Neural progenitor cell (in vitro differentiated cells): ENCODE data around the gene KCNAB1. TPM values are rescaled to one million over a fixed set of nuclear protein-coding genes. Genes with fewer than 3 reads are reported as not detected.

ENCODE experiments used
- DNase-seq: peaks from one replicate; pipeline ENCODE4 v3.0.0-alpha.2; 2016; ENCODE audit warnings: low spot score
- H2AFZ ChIP-seq: fragments of 200-600 bp; sonication (generic); replicated peaks from 2 replicates; pipeline ENCODE4 v1.6.1; 2016; ENCODE audit warnings: antibody characterized with exemption
- H3F3A ChIP-seq: fragments of 200-600 bp; sonication (generic); 2 replicates; pipeline ENCODE4 v1.6.1; 2016; ENCODE audit warnings: antibody characterized with exemption, low read depth
- H3K27ac ChIP-seq: fragments of 200-600 bp; sonication (generic); 2 replicates; pipeline ENCODE4 v1.5.1; 2016; ENCODE audit warnings: mild to moderate bottlenecking
- H3K27me3 ChIP-seq: fragments of 200-600 bp; sonication (generic); 2 replicates; pipeline ENCODE4 v1.6.1; 2016; ENCODE audit warnings: mild to moderate bottlenecking, moderate library complexity
- H3K36me3 ChIP-seq: fragments of 200-600 bp; sonication (generic); 2 replicates; pipeline ENCODE4 v1.5.1; 2016
- H3K4me1 ChIP-seq: fragments of 200-600 bp; sonication (generic); 2 replicates; pipeline ENCODE4 v1.6.1; 2016; ENCODE audit warnings: mixed run types
- H3K4me2 ChIP-seq: fragments of 200-600 bp; sonication (generic); 2 replicates; pipeline ENCODE4 v1.6.1; 2016
- H3K4me3 ChIP-seq: fragments of 200-600 bp; sonication (generic); 2 replicates; pipeline ENCODE4 v1.5.1; 2016
- H3K79me2 ChIP-seq: fragments of 200-600 bp; sonication (generic); 2 replicates; pipeline ENCODE4 v1.6.1; 2016; ENCODE audit warnings: low read depth
- H3K9ac ChIP-seq: fragments of 200-600 bp; sonication (generic); 2 replicates; pipeline ENCODE4 v1.6.1; 2016
- H3K9me3 ChIP-seq: fragments of 200-600 bp; sonication (generic); 2 replicates; pipeline ENCODE4 v1.5.1; 2016; ENCODE audit warnings: low read depth
- H4K20me1 ChIP-seq: fragments of 200-600 bp; sonication (generic); 2 replicates; pipeline ENCODE4 v1.6.1; 2016; ENCODE audit warnings: low read depth
- H3K27ac Mint-ChIP-seq: 3 replicates; pipeline ENCODE4 v1.8.0; 2021; ENCODE audit warnings: mixed read lengths
- H3K27me3 Mint-ChIP-seq: 2 replicates; pipeline ENCODE4 v1.8.0; 2022; ENCODE audit warnings: low read depth, mild to moderate bottlenecking, inconsistent platforms, moderate library complexity, mixed read lengths; ENCODE audit not compliant: insufficient read depth
- H3K36me3 Mint-ChIP-seq: 3 replicates; pipeline ENCODE4 v1.8.0; 2021; ENCODE audit warnings: mixed read lengths
- H3K4me1 Mint-ChIP-seq: 3 replicates; pipeline ENCODE4 v1.8.0; 2021; ENCODE audit warnings: mixed read lengths
- H3K4me3 Mint-ChIP-seq: 3 replicates; pipeline ENCODE4 v1.8.0; 2021; ENCODE audit warnings: mild to moderate bottlenecking, moderate library complexity, mixed read lengths
- H3K9me3 Mint-ChIP-seq: 3 replicates; pipeline ENCODE4 v1.8.0; 2020; ENCODE audit warnings: mixed read lengths
- CTCF ChIP-seq: fragments of 200-600 bp; sonication (generic); IDR thresholded peaks from 2 replicates; pipeline ENCODE4 v1.5.1; 2017; ENCODE audit warnings: antibody characterized with exemption, mild to moderate bottlenecking
- EZH2 ChIP-seq: fragments of 200-600 bp; sonication (generic); IDR thresholded peaks from 2 replicates; pipeline ENCODE4 v1.6.1; 2017; ENCODE audit warnings: antibody characterized with exemption, mild to moderate bottlenecking, moderate library complexity
- EZH2phosphoT487 ChIP-seq: fragments of 200-600 bp; sonication (generic); IDR thresholded peaks from 2 replicates; pipeline ENCODE4 v1.6.1; 2017; ENCODE audit warnings: antibody characterized with exemption
- total RNA-seq: library from RNA; depleted of rRNA; stranded (reverse); fragments of >200 nt; gene quantifications from 2 replicates; pipeline ENCODE4 v1.2.3, GENCODE V29; 2015; ENCODE audit warnings: low replicate concordance

The KCNAB1 gene
- total RNA-seq, 1 donor from 2014 or later, result 0.24 TPM

GRCh38 chr3:156330415-156330814, 210.0 kb downstream of the KCNAB1 start:
- Histone ChIP-seq H3K79me2 (no peaks in the 10 kb centered on the region), H3F3A (no peaks in the 10 kb centered on the region), H3K27ac (no peak overlapping the region), H2AFZ (no peak overlapping the region), H3K9ac (no peak overlapping the region), H3K27me3 (no peaks in the 10 kb centered on the region), H3K9me3 (no peaks in the 10 kb centered on the region), H3K4me3 (no peak overlapping the region), H3K36me3 (no peaks in the 10 kb centered on the region), H3K4me1 (peaks cover 10% of the 10 kb centered on the region), H3K4me2 (no peak overlapping the region), H4K20me1 (no peaks in the 10 kb centered on the region)
- no peak for DNase-seq
- TF ChIP-seq EZH2 (no peak), CTCF (no peak)
- Mint-ChIP-seq H3K27ac (no peak overlapping the region), H3K27me3 (peaks cover 5% of the 10 kb centered on the region), H3K36me3 (no peaks in the 10 kb centered on the region), H3K9me3 (no peaks in the 10 kb centered on the region), H3K4me3 (no peak overlapping the region), H3K4me1 (peaks cover 11% of the 10 kb centered on the region)

DNA sequence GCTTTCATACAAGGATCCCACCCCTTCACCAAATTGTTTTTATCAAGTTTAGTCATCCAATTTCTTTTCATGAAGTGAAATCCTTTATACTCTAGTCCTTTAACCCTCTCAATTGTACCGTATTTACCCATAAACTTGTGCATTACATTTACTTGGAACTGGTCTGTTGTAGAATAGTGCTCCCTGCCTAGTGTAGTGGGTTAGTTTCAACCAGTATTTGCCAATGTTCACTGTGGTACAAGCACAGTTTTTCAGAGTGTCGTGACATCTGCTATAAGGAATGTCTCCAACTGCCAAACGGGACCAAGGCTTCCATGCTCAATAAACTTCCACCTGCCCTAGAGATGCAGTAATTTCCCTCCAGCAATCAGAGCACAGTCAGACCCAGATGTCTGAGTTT, 211.9 kb downstream of the KCNAB1 start:
- Histone ChIP-seq H3K27ac (no peak overlapping the region), H3K9me3 (no peaks in the 10 kb centered on the region), H3F3A (no peaks in the 10 kb centered on the region), H3K4me3 (no peak overlapping the region), H3K9ac (no peak overlapping the region), H3K36me3 (no peaks in the 10 kb centered on the region), H3K27me3 (no peaks in the 10 kb centered on the region), H3K4me2 (no peak overlapping the region), H4K20me1 (no peaks in the 10 kb centered on the region), H3K4me1 (peaks cover 11% of the 10 kb centered on the region), H2AFZ (no peak overlapping the region), H3K79me2 (no peaks in the 10 kb centered on the region)
- no peak overlapping the region for H3K4me3 Mint-ChIP-seq
- DNase-seq, result no peak
- no peaks in the 10 kb centered on the region for H3K36me3 Mint-ChIP-seq
- TF ChIP-seq CTCF, result no peak
- no peak for TF ChIP-seq EZH2phosphoT487
- TF ChIP-seq EZH2, result no peak
- peaks cover 5% of the 10 kb centered on the region for H3K27me3 Mint-ChIP-seq
- no peaks in the 10 kb centered on the region for H3K9me3 Mint-ChIP-seq
- H3K4me1 Mint-ChIP-seq, result peaks cover 11% of the 10 kb centered on the region
- H3K27ac Mint-ChIP-seq, result no peak overlapping the region

DNA sequence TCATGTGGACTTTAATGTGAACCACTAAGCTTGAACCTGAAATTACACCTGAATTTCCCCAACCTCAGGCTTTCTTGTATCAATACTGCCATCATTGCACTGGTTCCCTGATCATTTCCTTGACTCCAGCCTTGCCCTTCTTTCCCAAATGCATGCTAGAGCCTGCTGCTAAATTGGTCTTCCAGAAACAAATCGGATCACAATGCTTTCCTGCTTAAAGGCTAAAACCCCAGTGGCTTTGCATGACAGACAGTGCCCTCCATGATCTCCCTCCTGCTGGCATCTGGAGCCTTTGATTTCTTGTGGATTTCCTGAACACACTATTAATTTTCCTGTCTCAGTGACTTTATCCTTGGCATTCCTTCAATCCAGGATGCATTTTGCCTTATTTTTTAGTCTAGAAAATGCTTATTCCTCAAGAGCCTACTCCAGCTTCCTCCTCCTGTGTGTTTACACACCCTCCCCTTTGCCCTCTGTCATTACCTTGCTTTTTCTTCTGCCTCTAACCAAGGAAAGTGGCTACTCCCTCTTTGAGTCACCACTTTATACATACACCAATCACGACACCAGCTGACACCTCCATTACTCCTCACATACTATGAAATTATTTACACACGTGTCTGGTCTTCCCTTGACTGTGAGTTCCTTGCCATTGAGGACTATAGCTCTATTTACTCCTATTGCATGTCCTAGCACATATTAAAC, 214.6 kb downstream of the KCNAB1 start:
- Mint-ChIP-seq H3K36me3 (no peaks in the 10 kb centered on the region), H3K4me1 (peaks cover 11% of the 10 kb centered on the region), H3K4me3 (no peak overlapping the region), H3K27me3 (peaks cover 5% of the 10 kb centered on the region), H3K9me3 (no peaks in the 10 kb centered on the region), H3K27ac (no peak overlapping the region)
- no peaks in the 10 kb centered on the region for H3K9me3 ChIP-seq
- H3K4me3 ChIP-seq, result no peak overlapping the region
- no peaks in the 10 kb centered on the region for H4K20me1 ChIP-seq
- no peak overlapping the region for H3K27ac ChIP-seq
- no peak overlapping the region for H2AFZ ChIP-seq
- H3K4me1 ChIP-seq, result peaks cover 11% of the 10 kb centered on the region
- no peaks in the 10 kb centered on the region for H3K79me2 ChIP-seq
- peak; percentile 44 for DNase-seq
- no peak for TF ChIP-seq EZH2phosphoT487
- TF ChIP-seq CTCF, result no peak
- no peak for TF ChIP-seq EZH2
- no peak overlapping the region for H3K9ac ChIP-seq
- H3K4me2 ChIP-seq, result no peak overlapping the region
- no peaks in the 10 kb centered on the region for H3K36me3 ChIP-seq
- H3F3A ChIP-seq, result no peaks in the 10 kb centered on the region
- H3K27me3 ChIP-seq, result no peaks in the 10 kb centered on the region
